Cardiac muscle cell (in vitro differentiated cells and primary cell): Measurements from ENCODE around the gene ZNF608. TPM values are rescaled to one million over a fixed set of nuclear protein-coding genes. Genes with fewer than 3 reads are reported as not detected.

Source experiments
- DNase-seq, 2 donors: peaks; one replicate each; pipeline versions ENCODE4 v3.0.0 to v3.0.0-alpha.2; 2010 to 2017; ENCODE audit warnings: low read depth in 1 of 2, low spot score in 1 of 2
- H3K27ac ChIP-seq: fragments of 200-600 bp; sonication (generic); 2 replicates; pipeline ENCODE4 v1.5.1; 2016
- H3K27me3 ChIP-seq: fragments of 200-600 bp; sonication (generic); 2 replicates; pipeline ENCODE4 v1.6.0; 2016; ENCODE audit warnings: control low read depth
- H3K36me3 ChIP-seq: fragments of 200-600 bp; sonication (generic); 2 replicates; pipeline ENCODE4 v1.5.1; 2016; ENCODE audit warnings: control low read depth
- H3K4me1 ChIP-seq: fragments of 200-600 bp; sonication (generic); 2 replicates; pipeline ENCODE4 v1.8.1; 2017; ENCODE audit warnings: low read depth, mild to moderate bottlenecking, mixed run types
- H3K4me3 ChIP-seq: fragments of 200-600 bp; sonication (generic); 2 replicates; pipeline ENCODE4 v1.5.1; 2016; ENCODE audit warnings: mild to moderate bottlenecking
- H3K9me3 ChIP-seq: fragments of 200-600 bp; sonication (generic); 2 replicates; pipeline ENCODE4 v1.5.1; 2017; ENCODE audit warnings: low read depth, mild to moderate bottlenecking, control low read depth
- polyA plus RNA-seq: library from polyadenylated mRNA; unstranded; fragments of >200 nt; fragmentation: Nextera tagmentation; extraction: Ambion mirVana; gene quantifications from 2 replicates; pipeline ENCODE4 v1.2.1, GENCODE V29; 2016
- total RNA-seq: library from RNA; depleted of rRNA; stranded (reverse); fragments of >200 nt; gene quantifications from 2 replicates; pipeline ENCODE4 v1.2.3, GENCODE V29; 2016
- TF ChIP-seq, protein P1 (sequence below): IDR thresholded peaks from 2 replicates; pipeline ENCODE4 v1.5.1; 2012; ENCODE audit warnings: low read depth, mild to moderate bottlenecking, low read length

The ZNF608 gene
- total and polyA plus RNA-seq, 2 experiments from 2014 or later = 39.9 to 115 TPM

GRCh38 chr5:124724357-124725039 lies 21.9 kb downstream of the ZNF608 start:
- H3K9me3 ChIP-seq = no peaks in the 10 kb centered on the region
- H3K27ac ChIP-seq = no peak overlapping the region
- H3K4me3 ChIP-seq = no peak overlapping the region
- no peaks in the 10 kb centered on the region for H3K27me3 ChIP-seq
- H3K36me3 ChIP-seq = no peaks in the 10 kb centered on the region
- TF ChIP-seq, protein P1, sequence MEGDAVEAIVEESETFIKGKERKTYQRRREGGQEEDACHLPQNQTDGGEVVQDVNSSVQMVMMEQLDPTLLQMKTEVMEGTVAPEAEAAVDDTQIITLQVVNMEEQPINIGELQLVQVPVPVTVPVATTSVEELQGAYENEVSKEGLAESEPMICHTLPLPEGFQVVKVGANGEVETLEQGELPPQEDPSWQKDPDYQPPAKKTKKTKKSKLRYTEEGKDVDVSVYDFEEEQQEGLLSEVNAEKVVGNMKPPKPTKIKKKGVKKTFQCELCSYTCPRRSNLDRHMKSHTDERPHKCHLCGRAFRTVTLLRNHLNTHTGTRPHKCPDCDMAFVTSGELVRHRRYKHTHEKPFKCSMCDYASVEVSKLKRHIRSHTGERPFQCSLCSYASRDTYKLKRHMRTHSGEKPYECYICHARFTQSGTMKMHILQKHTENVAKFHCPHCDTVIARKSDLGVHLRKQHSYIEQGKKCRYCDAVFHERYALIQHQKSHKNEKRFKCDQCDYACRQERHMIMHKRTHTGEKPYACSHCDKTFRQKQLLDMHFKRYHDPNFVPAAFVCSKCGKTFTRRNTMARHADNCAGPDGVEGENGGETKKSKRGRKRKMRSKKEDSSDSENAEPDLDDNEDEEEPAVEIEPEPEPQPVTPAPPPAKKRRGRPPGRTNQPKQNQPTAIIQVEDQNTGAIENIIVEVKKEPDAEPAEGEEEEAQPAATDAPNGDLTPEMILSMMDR = no peak
- DNase-seq = no peak
- peaks cover 61% of the 10 kb centered on the region for H3K4me1 ChIP-seq

- H3K4me1 ChIP-seq = peaks cover 55% of the 10 kb centered on the region
These were observed 25.2 kb downstream of the ZNF608 start for GRCh38 chr5:124721229-124721735.

DNA sequence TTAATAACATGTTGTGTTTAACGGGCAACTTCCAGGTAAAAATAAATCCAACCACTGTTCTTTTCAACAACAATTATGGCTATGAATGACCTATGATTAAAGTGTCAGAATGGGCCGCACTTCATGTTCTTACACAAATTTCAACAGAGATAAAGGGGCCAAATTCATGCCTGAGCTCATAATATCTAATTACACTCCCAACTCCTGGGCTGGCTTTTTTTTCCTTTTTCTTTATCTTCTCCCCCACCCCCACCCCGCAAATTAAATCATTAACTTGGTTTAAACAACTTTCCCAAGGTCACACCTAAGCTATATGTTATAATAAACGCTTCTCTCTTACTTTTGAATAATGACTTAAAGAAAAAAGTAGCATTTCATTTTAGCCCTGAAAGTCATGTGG lies 25.8 kb downstream of the ZNF608 start:
- Histone ChIP-seq H3K27me3 (no peaks in the 10 kb centered on the region), H3K27ac (peak overlapping the region; percentile 71), H3K9me3 (no peaks in the 10 kb centered on the region), H3K36me3 (no peaks in the 10 kb centered on the region), H3K4me1 (peaks cover 48% of the 10 kb centered on the region), H3K4me3 (no peak overlapping the region)
- DNase-seq = no peak
- TF ChIP-seq, protein P1 = no peak

More at GRCh38 chr5:124721229-124721735, 25.2 kb downstream of the ZNF608 start:
- no peak overlapping the region for H3K4me3 ChIP-seq
- H3K36me3 ChIP-seq = no peaks in the 10 kb centered on the region
- DNase-seq = no peak
- H3K27me3 ChIP-seq = no peaks in the 10 kb centered on the region
- TF ChIP-seq, protein P1 = no peak
- peak overlapping the region; percentile 71 for H3K27ac ChIP-seq
- no peaks in the 10 kb centered on the region for H3K9me3 ChIP-seq

GRCh38 chr5:124719113-124719967 lies 27.1 kb downstream of the ZNF608 start:
- Histone ChIP-seq H3K4me1 (peaks cover 52% of the 10 kb centered on the region), H3K27ac (peak overlapping the region; percentile 71), H3K9me3 (no peaks in the 10 kb centered on the region), H3K4me3 (no peak overlapping the region), H3K27me3 (no peaks in the 10 kb centered on the region), H3K36me3 (no peaks in the 10 kb centered on the region)
- DNase-seq = no peak
- TF ChIP-seq, protein P1 = no peak

DNA sequence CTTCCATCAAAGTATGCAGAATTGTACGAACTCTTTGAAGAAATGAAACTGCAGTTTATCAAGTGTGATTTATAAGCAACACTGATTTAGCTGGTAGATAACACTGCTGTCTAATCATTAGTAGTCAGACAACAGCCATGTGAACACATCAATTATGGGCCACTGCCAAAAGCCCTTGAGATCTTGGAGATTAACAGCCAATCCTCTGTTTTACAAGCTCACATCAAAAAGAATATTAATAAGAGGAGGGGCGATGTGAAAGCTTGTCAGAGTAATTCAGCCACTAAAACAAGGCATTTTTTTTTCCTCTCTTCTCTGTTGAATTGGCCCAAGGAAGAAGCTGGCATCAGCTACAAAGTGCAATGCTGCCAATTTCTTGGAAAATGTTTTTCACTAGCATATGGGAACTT lies 28.1 kb downstream of the ZNF608 start:
- Histone ChIP-seq H3K4me1 (peaks cover 62% of the 10 kb centered on the region), H3K9me3 (no peaks in the 10 kb centered on the region), H3K36me3 (no peaks in the 10 kb centered on the region), H3K27me3 (no peaks in the 10 kb centered on the region), H3K27ac (peak overlapping the region; percentile 71), H3K4me3 (no peak overlapping the region)
- TF ChIP-seq, protein P1 = no peak
- no peak for DNase-seq
